HepG2 (cell line): Measurements from ENCODE around the gene BMI1. TPM values are rescaled to one million over a fixed set of nuclear protein-coding genes. Genes with fewer than 3 reads are reported as not detected.

Experiments
- ATAC-seq: fragments of 200-7000 bp; cut with Tn5 transposase; 3 replicates; pipeline ENCODE4 v1.9.1; 2020; ENCODE audit warnings: mild to moderate bottlenecking, moderate library complexity
- BruUV-seq: library from RNA; stranded (reverse); fragments of 400-500 nt; replicated peaks from 2 replicates; lab custom pipeline; 2021; lab: Mats Ljungman, UMichigan
- CTCF ChIA-PET: fragments of 300-600 bp; formaldehyde crosslinking; extraction: SDS; loops from one replicate; lab custom pipeline; 2021; ENCODE audit warnings: low total read pairs, inconsistent platforms, low intra/inter-chr PET ratio; lab: Yijun Ruan, JAX
- POLR2A ChIA-PET: fragments of 350-600 bp; sonication (Branson Sonifier 250); formaldehyde crosslinking; loops from one replicate; lab custom pipeline; 2020; ENCODE audit warnings: antibody characterized with exemption, inconsistent platforms; lab: Yijun Ruan, JAX
- DNase-seq: peaks from one replicate; pipeline ENCODE4 v3.0.0-alpha.2; 2015; ENCODE audit warnings: low spot score
- FAIRE-seq: peaks from 3 replicates; lab custom pipeline; 2011; peaks lifted over from hg19 to GRCh38; lab: Jason Lieb, UNC
- H2AFZ ChIP-seq: one replicate; pipeline ENCODE4 v1.6.1; 2011; ENCODE audit warnings: low read length, inconsistent platforms
- H3K27ac ChIP-seq: fragments of 300-600 bp; 3 replicates; pipeline ENCODE4 v1.8.0; 2011; ENCODE audit warnings: mixed run types, mild to moderate bottlenecking, mixed read lengths, low read length, inconsistent platforms; ENCODE audit not compliant: insufficient read depth; ENCODE audit errors: extremely low read length
- H3K27me3 ChIP-seq, 2 experiments: fragments of 200-600 bp in 1 of 2; 2 replicates in 1 of 2; 3 replicates in 1 of 2; pipeline versions ENCODE4 v1.6.0 to v1.8.0; 2011; ENCODE audit warnings: low read length in 2 of 2, mild to moderate bottlenecking in 2 of 2, moderate library complexity in 2 of 2, inconsistent platforms in 1 of 2; ENCODE audit not compliant: insufficient read depth in 2 of 2, control insufficient read depth in 1 of 2
- H3K36me3 ChIP-seq, 2 experiments: fragments of 200-600 bp in 1 of 2; replicated peaks in 1 of 2; 2 replicates in 1 of 2; 3 replicates in 1 of 2; pipeline versions ENCODE4 v1.5.1 to v1.8.0; 2011; ENCODE audit warnings: low read length in 2 of 2, inconsistent platforms in 1 of 2; ENCODE audit not compliant: insufficient read depth in 2 of 2, control insufficient read depth in 1 of 2
- H3K4me1 ChIP-seq: 2 replicates; pipeline ENCODE4 v1.5.1; 2012; ENCODE audit warnings: low read length, inconsistent platforms; ENCODE audit not compliant: insufficient read depth
- H3K4me2 ChIP-seq: 2 replicates; pipeline ENCODE4 v1.6.0; 2011; ENCODE audit warnings: low read depth, low read length, inconsistent platforms
- H3K4me3 ChIP-seq, 3 experiments: fragments of 200-600 bp in 1 of 3; sonication (generic), shearing (Covaris generic) in 1 of 3; replicated peaks in 1 of 3; 2 replicates each; pipeline ENCODE4 v1.5.1; 2011 to 2016; ENCODE audit warnings: low read length in 3 of 3, inconsistent platforms in 2 of 3, low read depth in 2 of 3, mild to moderate bottlenecking in 2 of 3, control low read depth in 1 of 3, mixed read lengths in 1 of 3; ENCODE audit not compliant: insufficient read depth in 1 of 3
- H3K79me2 ChIP-seq: one replicate; pipeline ENCODE4 v1.6.1; 2011; ENCODE audit warnings: low read length, inconsistent platforms; ENCODE audit not compliant: insufficient read depth
- H3K9ac ChIP-seq: 2 replicates; pipeline ENCODE4 v1.6.0; 2011; ENCODE audit warnings: mild to moderate bottlenecking, low read depth, low read length, inconsistent platforms; ENCODE audit not compliant: insufficient read depth
- H3K9me3 ChIP-seq: 2 replicates; pipeline ENCODE4 v1.5.1; 2012; ENCODE audit warnings: mild to moderate bottlenecking, low read length
- H4K20me1 ChIP-seq: 2 replicates; pipeline ENCODE4 v1.6.0; 2011; ENCODE audit warnings: inconsistent platforms, mild to moderate bottlenecking, low read length, moderate library complexity; ENCODE audit not compliant: insufficient read depth
- ATRX ChIP-seq: sonication (generic); formaldehyde crosslinking; IDR thresholded peaks from 2 replicates; pipeline ENCODE4 v1.4.0; 2020; ENCODE audit warnings: missing genetic modification reagents, borderline replicate concordance
- HDAC6 ChIP-seq: fragments of 200-600 bp; sonication (generic); IDR thresholded peaks from 2 replicates; pipeline ENCODE4 v1.7.0; 2017; ENCODE audit warnings: mild to moderate bottlenecking, antibody characterized with exemption, low read length, low read depth
- HNRNPH1 ChIP-seq: fragments of 200-400 bp; formaldehyde crosslinking; optimal IDR thresholded peaks from 2 replicates; pipeline ENCODE3; 2017; ENCODE audit warnings: mild to moderate bottlenecking, low read depth, low read length
- IKZF4 ChIP-seq: sonication (generic); formaldehyde crosslinking; IDR thresholded peaks from 2 replicates; pipeline ENCODE4 v1.5.1; 2020; ENCODE audit warnings: borderline replicate concordance, mild to moderate bottlenecking, low read depth, missing genetic modification reagents; ENCODE audit errors: not compliant biosample characterization
- NFKBIZ ChIP-seq: IDR thresholded peaks from 2 replicates; pipeline ENCODE4 v1.6.1; 2018; ENCODE audit warnings: missing genetic modification reagents, missing compliant biosample characterization
- SCMH1 ChIP-seq: sonication (generic); formaldehyde crosslinking; IDR thresholded peaks from 2 replicates; pipeline ENCODE4 v1.9.0; 2021; ENCODE audit warnings: missing genetic modification reagents, mild to moderate bottlenecking, borderline replicate concordance
- SP140L ChIP-seq: sonication (generic); formaldehyde crosslinking; IDR thresholded peaks from 2 replicates; pipeline ENCODE4 v1.4.0; 2020; ENCODE audit warnings: missing genetic modification reagents, borderline replicate concordance
- ZFP41 ChIP-seq: sonication (generic); formaldehyde crosslinking; IDR thresholded peaks from 2 replicates; pipeline ENCODE4 v1.4.0; 2020; ENCODE audit warnings: mild to moderate bottlenecking, missing genetic modification reagents, borderline replicate concordance
- ZIK1 ChIP-seq: sonication (generic); formaldehyde crosslinking; IDR thresholded peaks from 2 replicates; pipeline ENCODE4 v1.5.0; 2020; ENCODE audit warnings: mild to moderate bottlenecking, low read depth, missing genetic modification reagents, borderline replicate concordance
- ZNF292 ChIP-seq: sonication (generic); formaldehyde crosslinking; IDR thresholded peaks from 2 replicates; pipeline ENCODE4 v1.8.1; 2022; ENCODE audit warnings: mild to moderate bottlenecking, low read depth, missing genetic modification reagents, borderline replicate concordance
- ZNF331 ChIP-seq: sonication (generic); formaldehyde crosslinking; IDR thresholded peaks from 2 replicates; pipeline ENCODE4 v1.4.0; 2020; ENCODE audit warnings: missing genetic modification reagents
- ZNF350 ChIP-seq: sonication (generic); formaldehyde crosslinking; IDR thresholded peaks from 2 replicates; pipeline ENCODE4 v1.4.0; 2020; ENCODE audit warnings: mild to moderate bottlenecking, low read depth, missing genetic modification reagents, borderline replicate concordance
- ZNF546 ChIP-seq: sonication (generic); formaldehyde crosslinking; conservative IDR thresholded peaks from 2 replicates; pipeline ENCODE4 v1.8.1; 2023; ENCODE audit warnings: mild to moderate bottlenecking, missing genetic modification reagents
- ZNF556 ChIP-seq: sonication (generic); formaldehyde crosslinking; IDR thresholded peaks from 2 replicates; pipeline ENCODE4 v1.4.0; 2020; ENCODE audit warnings: mild to moderate bottlenecking, missing genetic modification reagents, borderline replicate concordance
- ZNF83 ChIP-seq: sonication (generic); formaldehyde crosslinking; IDR thresholded peaks from 2 replicates; pipeline ENCODE4 v1.4.0; 2020; ENCODE audit warnings: missing genetic modification reagents, mild to moderate bottlenecking, borderline replicate concordance
- WGBS: methylation state at CpG from one replicate; pipeline ENCODE4 v1.1.6; 2017; ENCODE audit warnings: low lambda C conversion rate; 5-methylcytosine and 5-hydroxymethylcytosine counted together
- in situ Hi-C: cut with HindIII; loops from 2 replicates; pipeline ENCODE4 v1.10.0; 2017; ENCODE audit warnings: low pct_unique_long_range_greater_than_20kb; ENCODE audit not compliant: extremely low pct_ligation_motif_present
- intact Hi-C: fragments of 100-400 bp; cut with micrococcal nuclease; formaldehyde crosslinking; loops from one replicate; pipeline ENCODE4 v1.10.0; 2022; ENCODE audit not compliant: unreplicated experiment
- polyA plus RNA-seq, 8 experiments: library from polyadenylated mRNA; depleted of rRNA in 3 of 8; stranded (reverse) in 7 of 8; unstranded in 1 of 8; fragments of >200 nt; fragmentation: Illumina TruSeq in 4 of 8; extraction: Trizol in 4 of 8; gene quantifications; 2 replicates each; pipeline versions ENCODE4 v1.2.1 to v1.2.3, GENCODE V29; 2011 to 2016; ENCODE audit warnings: low read depth in 4 of 8, missing spikeins in 1 of 8, mixed read lengths in 1 of 8; ENCODE audit not compliant: insufficient read depth in 1 of 8
- total RNA-seq, 5 experiments: library from RNA; depleted of rRNA; stranded (reverse); fragments of >200 nt; fragmentation: Illumina TruSeq; extraction: Trizol; gene quantifications; 2 replicates each; pipeline ENCODE4 v1.2.3, GENCODE V29; 2016; ENCODE audit warnings: low read depth in 1 of 5
- TF ChIP-seq, protein P1 (sequence below): sonication (generic); formaldehyde crosslinking; IDR thresholded peaks from 2 replicates; pipeline ENCODE4 v1.8.1; 2023; ENCODE audit warnings: mild to moderate bottlenecking, moderate library complexity, missing genetic modification reagents
- TF ChIP-seq, protein P2 (sequence below): sonication (generic); formaldehyde crosslinking; IDR thresholded peaks from 2 replicates; pipeline ENCODE4 v1.4.0; 2020; ENCODE audit warnings: mild to moderate bottlenecking, missing genetic modification reagents, borderline replicate concordance

The BMI1 gene
- total and polyA plus RNA-seq, 2 of the 13 experiments (the other 11 are each of a cell fraction or from before 2014, with no cell fraction given): 30.5 to 44.0 TPM

DNA sequence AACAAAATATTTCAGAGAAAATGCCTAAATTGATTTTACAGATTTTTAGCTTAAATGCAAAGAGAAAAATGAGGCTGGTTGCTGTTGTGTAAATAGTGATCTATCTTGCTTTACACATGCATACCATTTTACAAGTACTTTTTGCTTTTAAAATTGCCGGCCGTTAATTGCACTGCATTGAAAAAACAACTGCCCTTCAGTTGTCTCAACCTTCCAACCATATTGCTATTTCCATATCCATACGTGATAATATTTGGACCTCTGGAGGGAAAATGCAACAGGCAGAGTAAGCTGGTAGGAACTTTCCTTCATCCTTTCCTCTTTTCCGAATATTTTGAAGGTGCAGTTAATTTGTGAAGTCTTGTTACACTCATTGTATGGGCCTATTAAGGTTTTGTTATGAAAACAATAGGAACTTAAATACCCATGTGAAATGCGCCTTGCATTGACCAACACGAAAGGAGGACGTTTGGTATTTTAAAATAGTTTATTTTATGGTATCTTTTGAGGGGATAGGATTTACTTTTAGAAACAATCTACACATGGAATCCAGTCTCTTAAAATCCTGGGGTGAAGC, 11.3 kb downstream of the BMI1 start:
- no TSS peak for BruUV-seq
- TF ChIP-seq HDAC6 (no peak), ZIK1 (CRISPR knock-in tag) (no peak), NFKBIZ (no peak), ZNF83 (CRISPR knock-in tag) (no peak), ZNF331 (no peak), ZNF556 (CRISPR knock-in tag) (no peak), ATRX (CRISPR knock-in tag) (no peak), ZFP41 (no peak), SP140L (no peak), ZNF350 (no peak), HNRNPH1 (no peak), ZNF292 (CRISPR knock-in tag) (no peak), IKZF4 (no peak), ZNF546 (CRISPR knock-in tag) (no peak), SCMH1 (CRISPR knock-in tag) (no peak)
- TF ChIP-seq, protein P1, sequence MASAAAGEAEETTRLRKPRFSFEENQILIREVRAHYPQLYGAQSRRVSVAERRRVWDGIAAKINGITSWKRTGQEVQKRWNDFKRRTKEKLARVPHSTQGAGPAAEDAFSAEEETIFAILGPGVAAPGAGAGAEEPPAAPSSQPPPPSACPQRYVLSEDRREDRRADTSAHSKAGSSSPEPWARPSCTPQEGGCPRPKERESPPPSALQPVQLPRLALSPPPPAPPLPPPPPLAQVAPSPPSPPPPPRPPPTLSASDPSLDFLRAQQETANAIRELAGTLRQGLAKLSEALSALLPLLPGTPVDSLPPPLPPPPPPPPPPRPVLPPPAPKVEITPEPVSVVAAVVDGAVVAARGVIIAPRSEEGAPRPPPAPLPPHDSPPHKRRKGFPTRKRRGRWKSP (CRISPR knock-in tag): no peak
- TF ChIP-seq, protein P2, sequence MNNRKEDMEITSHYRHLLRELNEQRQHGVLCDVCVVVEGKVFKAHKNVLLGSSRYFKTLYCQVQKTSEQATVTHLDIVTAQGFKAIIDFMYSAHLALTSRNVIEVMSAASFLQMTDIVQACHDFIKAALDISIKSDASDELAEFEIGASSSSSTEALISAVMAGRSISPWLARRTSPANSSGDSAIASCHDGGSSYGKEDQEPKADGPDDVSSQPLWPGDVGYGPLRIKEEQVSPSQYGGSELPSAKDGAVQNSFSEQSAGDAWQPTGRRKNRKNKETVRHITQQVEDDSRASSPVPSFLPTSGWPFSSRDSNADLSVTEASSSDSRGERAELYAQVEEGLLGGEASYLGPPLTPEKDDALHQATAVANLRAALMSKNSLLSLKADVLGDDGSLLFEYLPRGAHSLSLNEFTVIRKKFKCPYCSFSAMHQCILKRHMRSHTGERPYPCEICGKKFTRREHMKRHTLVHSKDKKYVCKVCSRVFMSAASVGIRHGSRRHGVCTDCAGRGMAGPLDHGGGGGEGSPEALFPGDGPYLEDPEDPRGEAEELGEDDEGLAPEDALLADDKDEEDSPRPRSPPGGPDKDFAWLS (CRISPR knock-in tag): no peak
- Histone ChIP-seq H3K4me1 (no peaks in the 10 kb centered on the region), H3K9me3 (no peaks in the 10 kb centered on the region), H3K27ac (no peak overlapping the region), H3K9ac (no peak overlapping the region), H3K36me3 (peaks cover 0 to 15% of the 10 kb centered on the region in 2 experiments; a peak in 2 of 5 replicates), H2AFZ (no peak overlapping the region), H3K4me2 (no peak overlapping the region), H4K20me1 (no peaks in the 10 kb centered on the region), H3K79me2 (no peaks in the 10 kb centered on the region), H3K4me3 (no peak overlapping the region), H3K27me3 (peaks cover 0 to 8% of the 10 kb centered on the region in 2 experiments; a peak in 3 of 5 replicates)
- in situ Hi-C loops: no loop called here
- FAIRE-seq: no peak
- ChIA-PET CTCF (no interaction called here), POLR2A (no interaction called here)
- intact Hi-C loops: no loop called here
- no peak for DNase-seq
- 90% methylated on average over 7 of the region's 7 CpGs for WGBS
- no peak for ATAC-seq
